Osteocyte (in vitro differentiated cells): ENCODE results near the gene PLS3. TPM values are rescaled to one million over a fixed set of nuclear protein-coding genes. Genes with fewer than 3 reads are reported as not detected.

Experiments used
- DNase-seq: peaks from one replicate; pipeline ENCODE4 v3.0.0; 2021; ENCODE audit warnings: mixed read lengths; ENCODE audit not compliant: unreplicated experiment; ENCODE audit errors: extremely low spot score
- H3K27ac Mint-ChIP-seq: one replicate; pipeline ENCODE4 v1.8.0; 2021; ENCODE audit warnings: mild to moderate bottlenecking, mixed read lengths; ENCODE audit not compliant: unreplicated experiment
- H3K27me3 Mint-ChIP-seq: one replicate; pipeline ENCODE4 v1.8.0; 2021; ENCODE audit warnings: mixed read lengths; ENCODE audit not compliant: unreplicated experiment
- H3K36me3 Mint-ChIP-seq: one replicate; pipeline ENCODE4 v1.8.0; 2021; ENCODE audit warnings: mixed read lengths; ENCODE audit not compliant: unreplicated experiment
- H3K4me1 Mint-ChIP-seq: one replicate; pipeline ENCODE4 v1.8.0; 2021; ENCODE audit warnings: mixed read lengths; ENCODE audit not compliant: unreplicated experiment
- H3K4me3 Mint-ChIP-seq: one replicate; pipeline ENCODE4 v1.8.0; 2021; ENCODE audit warnings: mild to moderate bottlenecking, moderate library complexity, mixed read lengths; ENCODE audit not compliant: unreplicated experiment
- H3K9me3 Mint-ChIP-seq: one replicate; pipeline ENCODE4 v1.8.0; 2021; ENCODE audit warnings: mixed read lengths; ENCODE audit not compliant: unreplicated experiment
- CTCF ChIP-seq: fragments of 200-600 bp; sonication (generic); IDR thresholded peaks from 2 replicates; pipeline ENCODE4 v1.5.0; 2021; ENCODE audit warnings: antibody characterized with exemption, mild to moderate bottlenecking, moderate library complexity
- long read RNA-seq: library from polyadenylated mRNA; unstranded; transcript quantifications from one replicate; pipeline ENCODE4 v2.0.0, GENCODE V29; 2021
- total RNA-seq: library from RNA; stranded (reverse); gene quantifications from 2 replicates; pipeline ENCODE4 v1.2.1, GENCODE V29; 2021

PLS3 gene
- total RNA-seq = 530 and 547 TPM in 2 replicates
- long read RNA-seq, transcript PLS3-202 (16 exons, 3,280 nt) = major isoform, 7,003 of 8,455 reads
- long read RNA-seq, transcript PLS3-209 (16 exons, 3,037 nt) = minor isoform, 811 of 8,455 reads
- long read RNA-seq, partial matches to known transcripts = 354 of 8,455 reads
- long read RNA-seq, other reads (novel, unspliced or antisense) = 283 of 8,455 reads

- peak within 1 kb of the TSS; percentile 100 for H3K4me3 Mint-ChIP-seq
- H3K27me3 Mint-ChIP-seq = no peaks in the 10 kb centered on the region
- no peak for TF ChIP-seq CTCF
- H3K27ac Mint-ChIP-seq = peak within 1 kb of the TSS; percentile 99
- peak; percentile 96 for DNase-seq
- H3K9me3 Mint-ChIP-seq = no peaks in the 10 kb centered on the region
- peaks cover 15% of the 10 kb centered on the region for H3K36me3 Mint-ChIP-seq
- peaks cover 51% of the 10 kb centered on the region for H3K4me1 Mint-ChIP-seq
Observed at GRCh38 chrX:115560978-115561604, at the start of gene PLS3. Gene PLS3 (plus strand): TSS chrX:115561174. CDS start chrX:115610251, 49,077 bp downstream.

GRCh38 chrX:115518113-115518512 is 42.9 kb upstream of the PLS3 start:
- Mint-ChIP-seq H3K4me1 (peaks cover 11% of the 10 kb centered on the region), H3K27ac (no peak overlapping the region), H3K9me3 (no peaks in the 10 kb centered on the region), H3K4me3 (no peak overlapping the region), H3K27me3 (no peaks in the 10 kb centered on the region), H3K36me3 (no peaks in the 10 kb centered on the region)
- no peak for DNase-seq
- TF ChIP-seq CTCF = no peak

- TF ChIP-seq CTCF = no peak
- Mint-ChIP-seq H3K4me3 (no peak overlapping the region), H3K27ac (peak overlapping the region; percentile 32), H3K36me3 (no peaks in the 10 kb centered on the region), H3K27me3 (no peaks in the 10 kb centered on the region), H3K9me3 (no peaks in the 10 kb centered on the region), H3K4me1 (peaks cover 8% of the 10 kb centered on the region)
- DNase-seq = no peak
Observed at GRCh38 chrX:115521741-115522140, 39.2 kb upstream of the PLS3 start.

- H3K9me3 Mint-ChIP-seq = no peaks in the 10 kb centered on the region
- H3K36me3 Mint-ChIP-seq = no peaks in the 10 kb centered on the region
- H3K4me1 Mint-ChIP-seq = peaks cover 8% of the 10 kb centered on the region
- H3K27me3 Mint-ChIP-seq = no peaks in the 10 kb centered on the region
- no peak overlapping the region for H3K27ac Mint-ChIP-seq
- no peak for TF ChIP-seq CTCF
- DNase-seq = no peak
- no peak overlapping the region for H3K4me3 Mint-ChIP-seq
Observed at GRCh38 chrX:115522952-115523351, 38.0 kb upstream of the PLS3 start.

- Mint-ChIP-seq H3K9me3 (no peaks in the 10 kb centered on the region), H3K4me1 (peaks cover 8% of the 10 kb centered on the region), H3K27me3 (no peaks in the 10 kb centered on the region), H3K36me3 (no peaks in the 10 kb centered on the region), H3K4me3 (no peak overlapping the region), H3K27ac (no peak overlapping the region)
- DNase-seq = no peak
- no peak for TF ChIP-seq CTCF
Observed at GRCh38 chrX:115525486-115525885, 35.5 kb upstream of the PLS3 start.
